Effector memory CD4-positive, alpha-beta T cell (primary cell): ENCODE data around the gene CHI3L1.

Experiments
- DNase-seq, 3 donors: peaks; one replicate each; pipeline ENCODE4 v3.0.0-alpha.2; 2020
- H3K27ac ChIP-seq: 2 replicates; pipeline ENCODE4 v1.7.0; 2013; ENCODE audit warnings: mild to moderate bottlenecking, low read length, moderate library complexity; ENCODE audit not compliant: insufficient read depth, poor library complexity, severe bottlenecking
- H3K27me3 ChIP-seq: replicated peaks from 2 replicates; pipeline ENCODE4 v1.7.0; 2013; ENCODE audit warnings: mild to moderate bottlenecking, low read length; ENCODE audit not compliant: insufficient read depth, control insufficient read depth, poor library complexity, severe bottlenecking
- H3K36me3 ChIP-seq: 2 replicates; pipeline ENCODE4 v1.7.0; 2013; ENCODE audit warnings: mild to moderate bottlenecking, low read length, moderate library complexity; ENCODE audit not compliant: control insufficient read depth, insufficient read depth
- H3K4me1 ChIP-seq: 2 replicates; pipeline ENCODE4 v1.7.0; 2013; ENCODE audit warnings: low read length, mild to moderate bottlenecking; ENCODE audit not compliant: control insufficient read depth, insufficient read depth, poor library complexity, severe bottlenecking
- H3K4me3 ChIP-seq: 2 replicates; pipeline ENCODE4 v1.7.0; 2013; ENCODE audit warnings: low read length, low read depth, mild to moderate bottlenecking; ENCODE audit not compliant: insufficient read depth, poor library complexity, severe bottlenecking
- H3K9me3 ChIP-seq: 2 replicates; pipeline ENCODE4 v1.7.0; 2013; ENCODE audit warnings: mild to moderate bottlenecking, low read length, moderate library complexity; ENCODE audit not compliant: control insufficient read depth

The CHI3L1 gene

DNA sequence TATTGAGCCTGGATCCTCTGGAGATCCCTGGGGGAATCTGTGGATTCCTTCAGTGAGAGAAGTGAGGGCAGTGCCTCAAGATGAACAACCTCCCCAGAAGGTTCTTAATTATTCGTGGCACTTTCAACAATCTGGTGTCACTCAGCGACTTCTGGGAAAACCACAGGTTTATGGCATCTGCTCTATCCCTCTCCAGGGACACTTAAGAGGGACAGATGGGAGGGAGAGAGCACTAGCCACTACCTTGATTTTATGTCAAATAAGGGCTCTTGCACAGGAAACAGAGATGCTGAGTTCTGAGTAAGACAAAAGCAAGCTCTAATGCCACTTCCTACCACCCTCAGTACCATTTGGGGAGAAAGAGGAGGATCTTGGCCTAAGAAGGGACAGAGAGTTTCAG lies 21.2 kb upstream of the CHI3L1 start:
- Histone ChIP-seq H3K27ac (no peak overlapping the region), H3K27me3 (no peaks in the 10 kb centered on the region), H3K9me3 (no peaks in the 10 kb centered on the region), H3K36me3 (no peaks in the 10 kb centered on the region), H3K4me3 (no peak overlapping the region), H3K4me1 (no peaks in the 10 kb centered on the region)
- DNase-seq, result no peak

DNA sequence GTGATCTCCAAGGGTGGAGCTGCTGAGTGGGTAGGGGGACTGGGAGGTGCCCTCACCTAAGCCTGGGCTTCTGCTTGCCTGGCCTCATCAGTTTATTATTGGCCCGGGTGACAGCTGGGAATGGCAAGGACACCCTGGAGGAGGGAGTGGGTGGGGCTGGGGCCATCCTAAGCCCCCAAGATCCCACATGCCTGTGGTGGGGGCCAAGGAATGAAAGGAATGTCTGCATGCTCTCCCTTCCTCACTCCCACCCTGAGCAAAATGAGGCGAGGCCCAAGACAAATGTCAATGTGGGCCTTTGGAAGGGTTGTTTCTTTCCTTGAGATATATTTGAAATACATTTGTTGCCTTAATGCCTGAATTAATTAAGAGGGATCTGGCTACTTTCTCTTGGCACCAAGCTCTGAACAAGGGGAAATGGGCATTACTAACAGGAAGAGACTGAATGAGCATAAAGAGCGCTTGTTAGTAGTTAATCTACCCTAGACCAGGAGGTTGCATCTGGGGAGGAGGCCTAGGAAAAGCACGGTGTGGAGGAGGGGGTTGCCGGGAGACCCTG lies 19.7 kb upstream of the CHI3L1 start:
- Histone ChIP-seq H3K36me3 (no peaks in the 10 kb centered on the region), H3K27me3 (no peaks in the 10 kb centered on the region), H3K4me1 (no peaks in the 10 kb centered on the region), H3K27ac (no peak overlapping the region), H3K4me3 (no peak overlapping the region), H3K9me3 (no peaks in the 10 kb centered on the region)
- DNase-seq, result no peak

DNA sequence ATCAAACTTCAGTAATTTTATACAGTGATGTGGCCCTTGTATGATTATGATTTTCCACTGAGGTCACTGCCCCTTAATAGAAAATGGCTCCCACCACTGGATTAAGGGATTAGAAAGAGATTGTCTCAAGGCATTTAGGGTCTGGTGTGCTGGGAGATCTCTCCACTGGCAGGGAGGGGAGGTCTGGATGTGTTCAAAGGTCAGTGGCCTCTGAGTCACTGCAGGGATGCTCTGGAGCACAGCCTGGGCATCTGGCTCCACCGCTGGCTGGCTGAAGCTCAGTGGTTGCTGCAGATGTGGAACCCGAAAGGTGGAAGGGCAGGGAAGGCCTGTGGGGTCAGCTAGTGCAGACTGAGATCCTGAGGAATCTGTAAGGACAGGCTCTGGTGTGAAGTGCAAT lies 18.3 kb upstream of the CHI3L1 start:
- Histone ChIP-seq H3K27me3 (no peaks in the 10 kb centered on the region), H3K4me3 (no peak overlapping the region), H3K27ac (no peak overlapping the region), H3K36me3 (no peaks in the 10 kb centered on the region), H3K9me3 (no peaks in the 10 kb centered on the region), H3K4me1 (no peaks in the 10 kb centered on the region)
- DNase-seq, result no peak

DNA sequence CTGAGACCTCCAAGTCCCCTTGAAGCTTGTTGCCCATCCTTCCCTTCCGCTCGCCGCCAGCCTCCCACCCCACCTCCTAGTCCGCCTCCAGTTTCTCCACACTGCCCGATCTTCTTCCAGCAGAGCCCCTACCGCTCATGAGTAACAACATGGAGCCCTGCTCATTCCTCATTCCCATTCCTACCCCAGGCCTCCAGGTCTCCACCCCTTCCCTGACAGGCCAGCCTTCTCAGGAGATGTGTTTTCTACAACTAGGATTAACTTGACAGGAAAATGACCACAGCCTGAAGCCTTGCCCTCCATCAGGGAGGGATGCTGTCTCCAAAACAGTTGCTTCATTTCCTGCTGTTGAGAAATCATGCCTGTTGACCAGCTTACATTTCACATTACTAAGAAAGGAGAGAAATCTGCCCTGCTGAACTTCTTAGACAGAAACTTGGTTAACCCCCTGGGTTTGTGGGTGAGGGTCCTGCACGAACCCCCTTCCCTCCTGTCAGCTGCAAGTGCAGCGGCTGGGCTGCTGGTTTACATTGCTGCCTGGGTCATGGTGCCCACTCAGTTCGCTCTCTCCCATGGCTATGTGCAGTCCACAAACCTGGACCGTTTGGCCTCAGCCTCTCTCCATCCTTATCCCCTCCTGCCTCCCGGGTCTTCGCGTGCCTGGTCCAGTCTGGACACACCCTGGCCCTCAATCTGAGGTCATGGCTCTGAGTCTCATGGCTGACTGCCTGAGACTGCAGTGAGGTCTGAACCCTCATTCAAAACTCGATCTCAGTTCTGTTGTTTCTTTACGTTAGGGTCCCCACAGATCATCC lies 16.1 kb upstream of the CHI3L1 start:
- no peaks in the 10 kb centered on the region for H3K27me3 ChIP-seq
- H3K4me3 ChIP-seq, result no peak overlapping the region
- no peaks in the 10 kb centered on the region for H3K36me3 ChIP-seq
- no peak for DNase-seq
- no peaks in the 10 kb centered on the region for H3K9me3 ChIP-seq
- H3K4me1 ChIP-seq, result no peaks in the 10 kb centered on the region
- no peak overlapping the region for H3K27ac ChIP-seq

DNA sequence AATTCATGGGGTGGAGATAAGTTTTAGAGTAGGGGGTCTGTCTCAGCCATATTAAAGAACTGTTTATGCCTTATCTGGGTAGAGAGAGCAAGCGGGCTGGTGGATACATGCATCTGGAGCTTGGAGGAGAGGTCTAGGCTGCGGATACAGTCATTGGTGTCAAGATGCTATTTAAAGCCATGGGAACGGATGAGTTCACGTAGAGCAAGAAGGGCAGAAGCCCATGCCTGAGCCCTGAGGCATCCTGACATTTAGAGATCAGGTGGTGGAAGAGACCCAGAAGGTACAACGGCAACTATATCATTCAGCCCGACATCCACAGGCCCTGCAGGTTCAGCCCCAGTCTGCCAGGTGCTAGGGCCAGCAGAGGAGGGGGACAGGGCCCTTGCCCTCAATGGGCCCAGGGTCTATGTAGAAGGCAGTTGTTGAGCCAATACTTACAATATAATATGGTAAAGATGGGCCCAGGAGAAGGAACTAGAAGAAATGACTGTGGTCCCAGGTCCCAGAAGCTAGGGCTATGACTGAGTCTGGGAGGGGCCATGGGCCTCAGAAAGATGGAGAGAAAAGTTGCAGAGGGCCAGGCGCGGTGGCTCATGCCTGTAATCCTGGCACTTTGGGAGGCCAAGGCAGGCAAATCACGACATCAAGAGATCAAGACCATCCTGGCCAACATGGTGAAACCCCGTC lies 15.2 kb upstream of the CHI3L1 start:
- Histone ChIP-seq H3K4me3 (no peak overlapping the region), H3K27me3 (no peaks in the 10 kb centered on the region), H3K9me3 (no peaks in the 10 kb centered on the region), H3K27ac (no peak overlapping the region), H3K4me1 (no peaks in the 10 kb centered on the region), H3K36me3 (no peaks in the 10 kb centered on the region)
- no peak for DNase-seq

DNA sequence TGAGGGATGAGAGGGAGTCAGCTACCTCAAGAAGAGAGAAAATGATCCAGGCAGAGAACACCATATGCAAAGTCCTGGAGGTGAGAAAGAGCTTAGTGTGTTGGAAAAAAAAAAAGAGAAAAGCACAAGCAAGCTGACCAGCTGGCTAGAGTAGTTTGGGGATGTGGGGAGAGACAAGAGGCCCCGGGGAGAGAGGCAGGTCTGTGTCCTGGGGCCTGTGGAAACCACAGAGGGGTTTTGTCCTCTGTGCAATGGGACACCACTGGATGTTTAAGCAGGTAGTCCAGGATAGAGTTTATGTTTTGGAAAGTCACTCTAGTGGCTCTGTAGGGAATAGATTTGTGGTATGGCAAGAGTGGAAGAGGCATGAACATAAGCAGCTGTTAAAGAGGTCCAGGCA lies 14.4 kb upstream of the CHI3L1 start:
- no peaks in the 10 kb centered on the region for H3K4me1 ChIP-seq
- H3K36me3 ChIP-seq, result no peaks in the 10 kb centered on the region
- H3K27ac ChIP-seq, result no peak overlapping the region
- DNase-seq, result no peak
- no peaks in the 10 kb centered on the region for H3K9me3 ChIP-seq
- no peak overlapping the region for H3K4me3 ChIP-seq
- no peaks in the 10 kb centered on the region for H3K27me3 ChIP-seq

DNA sequence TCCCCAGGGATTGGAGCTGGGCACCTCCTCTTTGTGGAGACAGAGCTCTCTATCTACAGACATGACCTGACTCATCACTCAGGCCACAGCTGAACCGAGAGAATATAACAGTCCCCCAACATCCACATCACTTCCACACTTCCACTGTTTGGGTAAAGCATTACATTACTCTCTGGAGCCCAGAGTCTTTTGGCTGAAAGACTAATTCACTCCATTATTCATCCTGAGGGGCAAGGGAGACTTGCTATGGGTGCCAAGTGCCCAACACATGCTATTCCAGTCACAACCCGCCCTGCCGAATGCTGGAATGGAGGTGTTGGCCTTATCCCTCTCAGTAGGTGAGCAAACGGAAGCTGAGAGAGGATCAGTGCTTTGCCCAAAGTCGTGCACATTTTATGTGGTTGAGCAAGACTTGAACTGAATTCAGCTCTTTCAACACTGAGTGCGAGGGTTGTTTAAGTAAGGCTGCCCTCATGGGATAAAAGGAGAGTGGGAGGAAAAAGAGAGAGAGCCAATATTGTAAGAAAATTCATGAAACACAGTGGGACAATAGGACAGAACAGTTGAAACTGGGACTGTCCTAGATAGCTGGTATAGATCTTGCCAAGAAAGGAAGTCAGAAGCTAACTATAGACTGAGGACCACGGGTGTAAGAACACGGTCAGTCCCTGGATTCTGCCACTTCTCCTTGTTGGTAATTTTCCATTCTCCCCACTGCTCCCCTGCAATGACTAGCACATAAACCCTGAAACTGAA lies 13.5 kb upstream of the CHI3L1 start:
- Histone ChIP-seq H3K27ac (no peak overlapping the region), H3K27me3 (no peaks in the 10 kb centered on the region), H3K4me3 (no peak overlapping the region), H3K36me3 (no peaks in the 10 kb centered on the region), H3K9me3 (no peaks in the 10 kb centered on the region), H3K4me1 (no peaks in the 10 kb centered on the region)
- no peak for DNase-seq

DNA sequence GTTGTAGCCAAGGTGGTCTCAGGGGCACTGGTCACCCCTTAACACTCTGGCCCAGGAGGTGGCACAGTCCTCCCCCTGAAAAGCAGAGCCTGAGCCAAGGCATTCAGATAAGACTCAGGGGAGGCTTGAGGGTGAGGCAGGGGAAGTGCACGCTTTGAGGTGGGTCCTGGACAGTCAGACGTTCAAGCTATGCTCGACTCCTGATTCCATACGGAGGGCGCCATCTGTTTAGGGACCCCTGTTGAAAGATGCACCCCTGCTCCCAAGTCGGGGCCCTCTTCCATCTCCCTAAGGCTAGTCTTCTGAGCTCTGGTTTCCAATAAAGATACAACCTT lies 12.9 kb upstream of the CHI3L1 start:
- DNase-seq, result no peak
- H3K4me3 ChIP-seq, result no peak overlapping the region
- H3K4me1 ChIP-seq, result no peaks in the 10 kb centered on the region
- no peaks in the 10 kb centered on the region for H3K27me3 ChIP-seq
- no peaks in the 10 kb centered on the region for H3K36me3 ChIP-seq
- no peak overlapping the region for H3K27ac ChIP-seq
- no peaks in the 10 kb centered on the region for H3K9me3 ChIP-seq

DNA sequence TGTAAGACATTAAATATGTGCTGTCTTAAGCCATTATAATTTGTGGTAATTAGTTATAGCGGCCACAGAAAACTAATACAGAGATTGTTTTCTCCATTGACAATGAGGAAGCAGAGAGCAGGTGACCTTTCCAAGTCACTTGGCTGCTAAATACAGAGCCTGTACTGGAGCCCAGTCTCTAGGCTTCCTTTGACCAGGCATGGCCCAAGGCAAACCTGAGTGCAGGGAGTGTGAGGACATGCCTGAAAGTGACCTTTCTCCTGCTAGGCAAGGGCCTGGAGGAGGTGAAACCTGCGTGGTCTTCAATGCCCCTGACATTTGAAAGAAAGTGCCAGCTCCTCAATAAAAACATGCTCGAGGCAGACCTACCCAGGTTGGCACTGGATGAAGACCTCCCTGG lies 12.5 kb upstream of the CHI3L1 start:
- no peaks in the 10 kb centered on the region for H3K4me1 ChIP-seq
- no peaks in the 10 kb centered on the region for H3K9me3 ChIP-seq
- no peak overlapping the region for H3K27ac ChIP-seq
- no peak overlapping the region for H3K4me3 ChIP-seq
- DNase-seq, result no peak
- no peaks in the 10 kb centered on the region for H3K36me3 ChIP-seq
- no peaks in the 10 kb centered on the region for H3K27me3 ChIP-seq

DNA sequence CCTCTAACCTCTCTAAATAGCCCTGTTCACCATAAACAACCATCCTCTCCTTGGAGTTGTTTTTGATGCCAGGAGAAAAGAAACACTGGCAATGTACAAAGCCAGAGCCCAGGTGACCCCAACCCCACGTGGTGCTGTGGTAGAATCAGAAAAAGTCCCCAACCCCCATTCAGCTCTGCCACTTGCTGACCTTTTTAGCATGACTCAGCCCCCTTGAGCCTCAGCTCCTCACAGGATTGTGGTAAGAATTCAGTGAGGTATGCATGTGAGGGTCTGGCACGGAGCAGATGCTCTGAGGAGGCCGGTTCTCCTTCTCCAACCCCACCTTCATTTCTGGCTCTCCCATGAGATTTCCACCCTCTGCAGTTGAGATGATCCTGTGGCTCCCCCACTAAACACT lies 11.1 kb upstream of the CHI3L1 start:
- DNase-seq, result no peak
- Histone ChIP-seq H3K27ac (no peak overlapping the region), H3K36me3 (no peaks in the 10 kb centered on the region), H3K9me3 (no peaks in the 10 kb centered on the region), H3K27me3 (no peaks in the 10 kb centered on the region), H3K4me1 (no peaks in the 10 kb centered on the region), H3K4me3 (no peak overlapping the region)
